ENCODE data around the gene CACNA1E. TPM values are rescaled to one million over a fixed set of nuclear protein-coding genes. Genes with fewer than 3 reads are reported as not detected.

The CACNA1E gene
- total and polyA plus RNA-seq, 2 of the 13 experiments (the other 11 are each of a cell fraction or from before 2014, with no cell fraction given): not detected

DNA sequence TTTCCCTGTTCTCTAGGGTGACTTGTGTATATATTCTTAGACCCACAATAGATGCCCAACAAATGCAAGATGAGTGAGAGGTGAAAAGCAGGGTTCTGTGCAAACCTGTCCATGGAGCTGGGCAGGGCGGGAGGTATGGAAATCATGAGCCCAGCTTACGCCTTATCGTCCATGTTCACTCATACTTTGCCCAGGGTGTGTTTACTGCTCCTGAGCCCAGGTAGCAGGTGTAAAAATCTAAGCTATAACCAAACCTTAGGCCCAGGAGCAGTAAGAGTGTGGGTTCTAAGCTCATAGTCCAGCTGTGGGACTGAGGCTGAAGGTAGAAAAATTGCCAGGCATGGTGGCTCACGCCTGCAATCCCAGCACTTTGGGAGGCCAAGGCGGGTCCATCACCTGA is 48.1 kb downstream of the CACNA1E start:
- Histone ChIP-seq H3K4me2 (ENCODE audit: low read depth, low read length) (no peak overlapping the region), H4K20me1 (ENCODE audit: insufficient read depth, low read length) (no peaks in the 10 kb centered on the region), H3K4me1 (ENCODE audit: insufficient read depth, low read length) (no peaks in the 10 kb centered on the region), H3K79me2 (ENCODE audit: insufficient read depth, low read length) (no peaks in the 10 kb centered on the region), H3K27me3 (ENCODE audit: control insufficient read depth in 1 of 2, insufficient read depth in 2 of 2, low read length in 2 of 2) (no peaks in the 10 kb centered on the region; a peak in 1 of 5 replicates), H3K27ac (ENCODE audit: extremely low read length, insufficient read depth, low read length) (no peak overlapping the region), H3K4me3 (replicated peaks in 1 of 3; ENCODE audit: insufficient read depth in 1 of 3, low read depth in 2 of 3, low read length in 3 of 3) (no peak overlapping the region), H3K36me3 (replicated peaks in 1 of 2; ENCODE audit: control insufficient read depth in 1 of 2, insufficient read depth in 2 of 2, low read length in 2 of 2) (no peaks in the 10 kb centered on the region), H2AFZ (ENCODE audit: low read length) (no peak overlapping the region), H3K9ac (ENCODE audit: insufficient read depth, low read depth, low read length) (no peak overlapping the region), H3K9me3 (ENCODE audit: low read length) (peaks cover 11% of the 10 kb centered on the region)
- ChIA-PET POLR2A (no interaction called here), CTCF (ENCODE audit: low intra/inter-chr PET ratio, low total read pairs) (no interaction called here)
- no peak for FAIRE-seq
- TF ChIP-seq MAZ (IDR thresholded peaks at IDR 0.05; ENCODE audit: borderline replicate concordance, low read depth, low read length) (no peak), MAZ (CRISPR knock-in tag; IDR thresholded peaks at IDR 0.05; ENCODE audit: low read depth) (no peak), ELF4 (CRISPR knock-in tag; IDR thresholded peaks at IDR 0.05; ENCODE audit: borderline replicate concordance) (no peak), ZSCAN25 (CRISPR knock-in tag; IDR thresholded peaks at IDR 0.05) (no peak), ZNF18 (CRISPR knock-in tag; IDR thresholded peaks at IDR 0.05; ENCODE audit: insufficient replicate concordance) (no peak), NFE2 (CRISPR knock-in tag; IDR thresholded peaks at IDR 0.05) (no peak), SNRNP70 (IDR thresholded peaks at IDR 0.05; ENCODE audit: low read depth, low read length) (no peak)
- TF ChIP-seq, protein P1, sequence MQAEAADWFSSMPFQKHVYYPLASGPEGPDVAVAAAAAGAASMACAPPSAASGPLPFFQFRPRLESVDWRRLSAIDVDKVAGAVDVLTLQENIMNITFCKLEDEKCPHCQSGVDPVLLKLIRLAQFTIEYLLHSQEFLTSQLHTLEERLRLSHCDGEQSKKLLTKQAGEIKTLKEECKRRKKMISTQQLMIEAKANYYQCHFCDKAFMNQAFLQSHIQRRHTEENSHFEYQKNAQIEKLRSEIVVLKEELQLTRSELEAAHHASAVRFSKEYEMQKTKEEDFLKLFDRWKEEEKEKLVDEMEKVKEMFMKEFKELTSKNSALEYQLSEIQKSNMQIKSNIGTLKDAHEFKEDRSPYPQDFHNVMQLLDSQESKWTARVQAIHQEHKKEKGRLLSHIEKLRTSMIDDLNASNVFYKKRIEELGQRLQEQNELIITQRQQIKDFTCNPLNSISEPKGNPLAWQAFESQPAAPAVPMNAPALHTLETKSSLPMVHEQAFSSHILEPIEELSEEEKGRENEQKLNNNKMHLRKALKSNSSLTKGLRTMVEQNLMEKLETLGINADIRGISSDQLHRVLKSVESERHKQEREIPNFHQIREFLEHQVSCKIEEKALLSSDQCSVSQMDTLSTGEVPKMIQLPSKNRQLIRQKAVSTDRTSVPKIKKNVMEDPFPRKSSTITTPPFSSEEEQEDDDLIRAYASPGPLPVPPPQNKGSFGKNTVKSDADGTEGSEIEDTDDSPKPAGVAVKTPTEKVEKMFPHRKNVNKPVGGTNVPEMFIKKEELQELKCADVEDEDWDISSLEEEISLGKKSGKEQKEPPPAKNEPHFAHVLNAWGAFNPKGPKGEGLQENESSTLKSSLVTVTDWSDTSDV (CRISPR knock-in tag; IDR thresholded peaks at IDR 0.05): no peak
- 5% methylated on average over 5 of the region's 5 CpGs for WGBS (ENCODE audit: low lambda C conversion rate)
- intact Hi-C loops (cut with micrococcal nuclease; ENCODE audit: unreplicated experiment): no loop called here
- no TSS peak for BruUV-seq (replicated peaks)
- in situ Hi-C loops (cut with HindIII; ENCODE audit: extremely low pct_ligation_motif_present, low pct_unique_long_range_greater_than_20kb): no loop called here
- no peak for ATAC-seq
- DNase-seq (ENCODE audit: low spot score): no peak

Data from HepG2 (cell line).